Esophagus muscularis mucosa (tissue), 4 donors: Measurements from ENCODE around the gene NOD1. TPM values are rescaled to one million over a fixed set of nuclear protein-coding genes. Genes with fewer than 3 reads are reported as not detected.
"Not testable (repeated sequence)": the region's sequence is repeated elsewhere in the genome, so short reads cannot be mapped to it uniquely, and the experiment has no call there.

ENCODE experiments used
- DNase-seq: peaks from one replicate; pipeline ENCODE4 v3.0.0-alpha.2; 2017; ENCODE audit errors: extremely low spot score
- H3K27ac ChIP-seq, 4 donors: fragments of 200-600 bp; sonication (generic); replicated peaks in 1 of 4; 1 replicate in 3 of 4; 2 replicates in 1 of 4; pipeline ENCODE4 v1.5.1; 2016 to 2019; ENCODE audit warnings: mild to moderate bottlenecking in 1 of 4
- H3K27me3 ChIP-seq, 4 donors: fragments of 200-600 bp; sonication (generic); one replicate each; pipeline versions ENCODE4 v1.5.1 to v1.6.0; 2016 to 2019
- H3K36me3 ChIP-seq, 4 donors: fragments of 200-600 bp; sonication (generic); one replicate each; pipeline ENCODE4 v1.5.1; 2016 to 2019
- H3K4me1 ChIP-seq, 4 donors: fragments of 200-600 bp; sonication (generic); one replicate each; pipeline ENCODE4 v1.5.1; 2016 to 2019
- H3K4me3 ChIP-seq, 4 donors: fragments of 200-600 bp; sonication (generic); 1 replicate in 2 of 4; 2 replicates in 2 of 4; pipeline ENCODE4 v1.5.1; 2016 to 2019; ENCODE audit warnings: mild to moderate bottlenecking in 4 of 4, moderate library complexity in 1 of 4
- H3K9me3 ChIP-seq, 4 donors: fragments of 200-600 bp; sonication (generic); 1 replicate in 3 of 4; 2 replicates in 1 of 4; pipeline ENCODE4 v1.5.1; 2016 to 2019
- EP300 ChIP-seq: sonication (generic); formaldehyde crosslinking; IDR thresholded peaks from one replicate; pipeline ENCODE4 v1.6.1; 2017; ENCODE audit warnings: antibody characterized with exemption
- POLR2A ChIP-seq: fragments of 450-650 bp; IDR thresholded peaks from one replicate; pipeline ENCODE4 v1.6.1; 2017; ENCODE audit warnings: antibody characterized with exemption, moderate library complexity, mild to moderate bottlenecking, low read depth
- POLR2AphosphoS5 ChIP-seq, 2 donors: sonication (generic); formaldehyde crosslinking; IDR thresholded peaks; one replicate each; pipeline ENCODE4 v1.6.1; 2017; ENCODE audit warnings: antibody characterized with exemption in 2 of 2
- WGBS: methylation state at CpG from one replicate; pipeline ENCODE4 v1.1.5; 2018; 5-methylcytosine and 5-hydroxymethylcytosine counted together
- intact Hi-C: fragments of 100-400 bp; cut with DNase I; formaldehyde crosslinking; loops from one replicate; pipeline ENCODE4 v1.15.1; 2023
- total RNA-seq, 4 donors: library from RNA; depleted of rRNA; stranded (reverse); fragments of >200 nt; gene quantifications; one replicate each; pipeline versions ENCODE4 v1.1.0 to v1.2.1, GENCODE V29; 2016
- TF ChIP-seq, protein P1 (sequence below), 3 experiments: fragments of 200-600 bp in 2 of 3; fragments of 450-650 bp in 1 of 3; sonication (generic) in 2 of 3; IDR thresholded peaks; one replicate each; pipeline ENCODE4 v1.5.1; 2017 to 2019; ENCODE audit warnings: antibody characterized with exemption in 3 of 3, mild to moderate bottlenecking in 2 of 3, moderate library complexity in 1 of 3

NOD1 gene
- total RNA-seq, 4 donors from 2014 or later: 11.6 to 22.0 (median 13.0) TPM

DNA sequence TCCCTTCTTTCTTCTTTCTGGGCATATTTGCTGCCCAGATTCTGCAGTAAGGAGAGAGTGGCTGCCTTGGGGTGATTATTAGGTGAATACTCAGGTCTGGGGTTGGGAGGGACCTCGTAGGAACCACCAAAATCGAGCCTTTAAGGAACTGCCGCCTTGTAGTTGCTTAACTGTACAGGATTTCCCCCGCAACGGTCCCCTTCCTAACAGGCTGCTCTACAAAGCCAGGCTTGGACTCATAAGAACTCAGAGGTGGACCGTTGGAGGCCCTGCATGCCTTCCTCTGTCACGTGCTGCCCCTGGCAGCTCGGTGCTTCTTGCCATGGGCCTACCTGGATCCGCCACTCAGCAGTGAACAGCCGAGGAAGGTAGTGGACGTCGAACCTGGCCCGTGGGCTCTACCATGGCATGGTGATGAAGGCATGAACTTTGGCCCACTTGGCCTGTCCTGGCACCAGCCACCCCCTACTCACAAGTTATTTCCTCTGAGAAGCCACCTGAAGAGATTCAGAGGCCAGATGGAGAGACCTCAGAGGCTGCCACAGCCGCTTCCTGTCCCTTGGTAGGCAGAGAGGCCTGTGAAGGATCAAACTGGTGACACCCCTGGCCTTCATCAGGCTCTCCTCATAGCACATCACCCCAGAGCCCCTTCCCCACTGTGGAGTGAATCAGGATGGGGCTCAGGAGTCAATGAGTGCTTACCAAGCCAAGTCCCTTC lies 54.6 kb downstream of the NOD1 start:
- Histone ChIP-seq H3K4me1 (peaks cover 0 to 3% (median 1%) of the 10 kb centered on the region in 4 donors), H3K27ac (no peak overlapping the region), H3K36me3 (peaks cover 0 to 53% (median 47%) of the 10 kb centered on the region in 4 donors), H3K9me3 (no peaks in the 10 kb centered on the region), H3K27me3 (no peaks in the 10 kb centered on the region), H3K4me3 (no peak overlapping the region)
- TF ChIP-seq POLR2AphosphoS5 (IDR thresholded peaks at IDR 0.05): no peak
- no peak for TF ChIP-seq POLR2A
- TF ChIP-seq EP300: no peak
- TF ChIP-seq, protein P1, sequence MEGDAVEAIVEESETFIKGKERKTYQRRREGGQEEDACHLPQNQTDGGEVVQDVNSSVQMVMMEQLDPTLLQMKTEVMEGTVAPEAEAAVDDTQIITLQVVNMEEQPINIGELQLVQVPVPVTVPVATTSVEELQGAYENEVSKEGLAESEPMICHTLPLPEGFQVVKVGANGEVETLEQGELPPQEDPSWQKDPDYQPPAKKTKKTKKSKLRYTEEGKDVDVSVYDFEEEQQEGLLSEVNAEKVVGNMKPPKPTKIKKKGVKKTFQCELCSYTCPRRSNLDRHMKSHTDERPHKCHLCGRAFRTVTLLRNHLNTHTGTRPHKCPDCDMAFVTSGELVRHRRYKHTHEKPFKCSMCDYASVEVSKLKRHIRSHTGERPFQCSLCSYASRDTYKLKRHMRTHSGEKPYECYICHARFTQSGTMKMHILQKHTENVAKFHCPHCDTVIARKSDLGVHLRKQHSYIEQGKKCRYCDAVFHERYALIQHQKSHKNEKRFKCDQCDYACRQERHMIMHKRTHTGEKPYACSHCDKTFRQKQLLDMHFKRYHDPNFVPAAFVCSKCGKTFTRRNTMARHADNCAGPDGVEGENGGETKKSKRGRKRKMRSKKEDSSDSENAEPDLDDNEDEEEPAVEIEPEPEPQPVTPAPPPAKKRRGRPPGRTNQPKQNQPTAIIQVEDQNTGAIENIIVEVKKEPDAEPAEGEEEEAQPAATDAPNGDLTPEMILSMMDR (IDR thresholded peaks at IDR 0.05): no peak
- intact Hi-C loops: no loop called here
- DNase-seq: no peak
- 85% methylated on average over 13 of the region's 14 CpGs for WGBS

DNA sequence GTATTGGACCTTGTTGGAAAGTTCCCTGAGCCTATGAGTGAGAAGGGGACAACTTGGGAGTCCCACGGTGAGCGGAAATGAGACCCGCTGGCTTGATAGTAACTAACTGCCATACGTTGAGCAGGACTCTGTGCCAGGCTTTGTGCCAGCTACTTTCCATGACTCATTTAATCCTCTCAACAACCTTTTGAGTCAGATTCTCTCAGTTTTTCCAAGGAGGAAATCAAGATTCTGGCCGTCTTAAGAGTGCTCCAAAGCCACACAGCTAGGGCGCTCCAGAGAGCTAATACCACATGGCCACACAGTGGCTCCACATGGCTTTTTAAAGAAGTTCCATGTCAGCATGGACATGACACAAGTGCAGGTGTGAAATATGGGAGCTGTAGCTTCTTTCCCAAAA lies 55.7 kb downstream of the NOD1 start:
- H3K27ac ChIP-seq: no peak overlapping the region
- intact Hi-C loops: no loop called here
- H3K4me3 ChIP-seq: no peak overlapping the region
- H3K4me1 ChIP-seq: peaks cover 0 to 2% (median 0%) of the 10 kb centered on the region in 4 donors
- H3K36me3 ChIP-seq: peaks cover 0 to 43% (median 38%) of the 10 kb centered on the region in 4 donors
- no peaks in the 10 kb centered on the region for H3K9me3 ChIP-seq
- no peak for TF ChIP-seq EP300
- no peak for TF ChIP-seq POLR2AphosphoS5 (IDR thresholded peaks at IDR 0.05)
- TF ChIP-seq, protein P1 (IDR thresholded peaks at IDR 0.05): no peak
- no peak for DNase-seq
- WGBS: 76% methylated on average over 6 of the region's 6 CpGs
- H3K27me3 ChIP-seq: no peaks in the 10 kb centered on the region

DNA sequence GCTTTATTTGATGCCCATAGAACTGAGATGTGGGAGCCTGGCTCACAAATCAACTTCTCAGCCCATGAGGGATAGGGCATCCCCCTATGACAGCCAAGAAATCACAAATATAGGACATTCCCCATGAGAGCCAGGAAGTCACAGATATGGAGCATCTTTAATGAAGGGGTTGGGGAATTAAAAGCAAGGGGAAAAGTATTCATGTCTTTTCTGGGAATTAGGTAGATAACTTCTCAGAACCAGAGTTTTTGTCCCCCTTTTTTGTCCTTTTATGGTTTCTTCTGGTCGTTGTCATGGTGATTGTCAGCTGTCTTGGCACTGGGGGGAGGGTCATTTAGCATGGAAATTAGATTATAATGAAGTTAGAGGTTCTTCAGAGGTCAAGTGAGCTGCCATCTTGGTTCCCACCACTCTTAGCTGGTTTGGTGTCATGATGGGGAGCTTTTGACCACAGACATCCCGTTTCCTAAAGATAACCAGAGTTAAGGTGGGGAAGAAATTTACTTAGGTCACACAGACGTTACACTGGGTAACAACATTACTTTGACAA lies 56.9 kb downstream of the NOD1 start:
- intact Hi-C loops: no loop called here
- Histone ChIP-seq H3K27ac (no peak overlapping the region), H3K4me1 (no peaks in the 10 kb centered on the region), H3K36me3 (peaks cover 0 to 31% (median 27%) of the 10 kb centered on the region in 4 donors), H3K9me3 (no peaks in the 10 kb centered on the region), H3K4me3 (no peak overlapping the region), H3K27me3 (no peaks in the 10 kb centered on the region)
- TF ChIP-seq, protein P1 (IDR thresholded peaks at IDR 0.05): no peak
- TF ChIP-seq POLR2AphosphoS5 (IDR thresholded peaks at IDR 0.05) (no peak), POLR2A (no peak), EP300 (no peak)
- 92% methylated on average over 3 of the region's 3 CpGs for WGBS
- no peak for DNase-seq

DNA sequence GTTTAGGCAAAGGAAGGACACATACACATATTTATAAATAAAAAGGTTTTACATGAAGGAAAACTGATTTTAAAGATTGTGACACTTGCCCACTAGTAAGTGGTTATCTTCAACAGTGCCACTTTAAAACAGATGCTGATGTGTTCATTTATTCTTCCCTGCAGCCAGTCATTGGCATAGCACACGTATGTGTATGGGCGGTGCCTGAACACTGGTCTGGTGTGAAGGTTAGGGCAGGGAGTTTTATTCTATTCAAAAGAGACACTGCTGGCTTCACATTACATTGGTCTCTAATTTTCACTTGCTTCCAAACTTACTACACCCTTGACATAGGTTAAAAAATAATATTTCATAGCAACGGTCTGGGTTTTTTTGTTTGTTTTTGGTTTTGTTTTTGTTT lies 57.9 kb downstream of the NOD1 start:
- 78% methylated on average over 3 of the region's 3 CpGs for WGBS
- Histone ChIP-seq H3K27me3 (no peaks in the 10 kb centered on the region), H3K27ac (no peak overlapping the region), H3K9me3 (no peaks in the 10 kb centered on the region), H3K36me3 (peaks cover 0 to 20% (median 19%) of the 10 kb centered on the region in 4 donors), H3K4me1 (no peaks in the 10 kb centered on the region), H3K4me3 (no peak overlapping the region)
- intact Hi-C loops: no loop called here
- no peak for DNase-seq
- TF ChIP-seq, protein P1 (IDR thresholded peaks at IDR 0.05): no peak
- TF ChIP-seq POLR2AphosphoS5 (IDR thresholded peaks at IDR 0.05) (no peak), POLR2A (no peak), EP300 (no peak)

DNA sequence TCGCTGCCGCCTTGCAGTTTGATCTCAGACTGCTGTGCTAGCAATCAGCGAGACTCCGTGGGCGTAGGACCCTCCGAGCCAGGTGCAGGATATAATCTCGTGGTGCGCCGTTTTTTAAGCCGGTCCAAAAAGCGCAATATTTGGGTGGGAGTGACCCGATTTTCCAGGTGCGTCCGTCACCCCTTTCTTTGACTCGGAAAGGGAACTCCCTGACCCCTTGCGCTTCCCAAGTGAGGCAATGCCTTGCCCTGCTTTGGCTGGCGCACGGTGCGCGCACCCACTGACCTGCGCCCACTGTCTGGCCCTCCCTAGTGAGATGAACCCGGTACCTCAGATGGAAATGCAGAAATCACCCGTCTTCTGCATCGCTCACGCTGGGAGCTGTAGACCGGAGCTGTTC lies 58.5 kb downstream of the NOD1 start:
- DNase-seq, intact Hi-C loops, H3K27me3 ChIP-seq, H3K4me3 ChIP-seq, H3K27ac ChIP-seq, H3K4me1 ChIP-seq, H3K9me3 ChIP-seq: not testable (repeated sequence)
- H3K36me3 ChIP-seq: peaks cover 0 to 15% (median 13%) of the 10 kb centered on the region in 4 donors
- 96% methylated on average over 23 of the region's 26 CpGs for WGBS
